ENCODE measurements around the gene KCNMA1. TPM values are rescaled to one million over a fixed set of nuclear protein-coding genes. Genes with fewer than 3 reads are reported as not detected.

KCNMA1 gene
- total RNA-seq, 4 donors from 2014 or later: 66.8 to 96.5 (median 78.9) TPM

GRCh38 chr10:77563638-77564270 is 73.9 kb downstream of the KCNMA1 start:
- no peak overlapping the region for H3K4me3 ChIP-seq
- H3K27me3 ChIP-seq: no peaks in the 10 kb centered on the region
- ATAC-seq (no peak), DNase-seq (no peak)
- no peak for TF ChIP-seq POLR2A (IDR thresholded peaks at IDR 0.05)
- TF ChIP-seq CTCF (IDR thresholded peaks at IDR 0.05 in 4 of 5, conservative IDR thresholded peaks at IDR 0.05 in 1 of 5): no peak
- H3K9me3 ChIP-seq: no peaks in the 10 kb centered on the region
- in situ Hi-C loops (cut with MboI; ENCODE audit: low sequenced_read_pairs in 4 of 4) (no loop called here), intact Hi-C loops (cut with DNase I; ENCODE audit: low total_unique reads) (no loop called here)
- no peaks in the 10 kb centered on the region for H3K36me3 ChIP-seq
- H3K27ac ChIP-seq: no peak overlapping the region
- H3K4me1 ChIP-seq: peaks cover 34 to 45% of the 10 kb centered on the region in 2 donors

- ATAC-seq (no peak), DNase-seq (no peak)
- Histone ChIP-seq H3K36me3 (no peaks in the 10 kb centered on the region), H3K4me1 (peaks cover 39 to 43% of the 10 kb centered on the region in 2 donors), H3K27me3 (no peaks in the 10 kb centered on the region), H3K4me3 (no peak overlapping the region), H3K9me3 (no peaks in the 10 kb centered on the region), H3K27ac (no peak overlapping the region)
- in situ Hi-C loops (cut with MboI; ENCODE audit: low sequenced_read_pairs in 4 of 4): no loop called here
- intact Hi-C loops (cut with DNase I; ENCODE audit: low total_unique reads): no loop called here
- no peak for TF ChIP-seq POLR2A (IDR thresholded peaks at IDR 0.05)
- TF ChIP-seq CTCF (IDR thresholded peaks at IDR 0.05 in 4 of 5, conservative IDR thresholded peaks at IDR 0.05 in 1 of 5): no peak
Observed at GRCh38 chr10:77562742-77563141, 74.9 kb downstream of the KCNMA1 start.

- intact Hi-C loops (cut with DNase I; ENCODE audit: low total_unique reads): no loop called here
- Histone ChIP-seq H3K9me3 (no peaks in the 10 kb centered on the region), H3K27ac (no peak overlapping the region), H3K27me3 (no peaks in the 10 kb centered on the region), H3K4me1 (peaks cover 36 to 37% of the 10 kb centered on the region in 2 donors), H3K4me3 (no peak overlapping the region), H3K36me3 (no peaks in the 10 kb centered on the region)
- TF ChIP-seq CTCF (IDR thresholded peaks at IDR 0.05 in 4 of 5, conservative IDR thresholded peaks at IDR 0.05 in 1 of 5) (no peak), POLR2A (IDR thresholded peaks at IDR 0.05) (no peak)
- no peak for DNase-seq
- no peak for ATAC-seq
- in situ Hi-C loops (cut with MboI; ENCODE audit: low sequenced_read_pairs in 4 of 4): no loop called here
Observed at GRCh38 chr10:77561991-77562390, 75.6 kb downstream of the KCNMA1 start.

- Histone ChIP-seq H3K27me3 (no peaks in the 10 kb centered on the region), H3K27ac (no peak overlapping the region), H3K4me1 (peaks cover 33 to 36% of the 10 kb centered on the region in 2 donors), H3K4me3 (no peak overlapping the region), H3K9me3 (no peaks in the 10 kb centered on the region), H3K36me3 (no peaks in the 10 kb centered on the region)
- ATAC-seq: no peak
- DNase-seq: no peak
- intact Hi-C loops (cut with DNase I; ENCODE audit: low total_unique reads) (no loop called here), in situ Hi-C loops (cut with MboI; ENCODE audit: low sequenced_read_pairs in 4 of 4) (no loop called here)
- TF ChIP-seq POLR2A (IDR thresholded peaks at IDR 0.05) (no peak), CTCF (IDR thresholded peaks at IDR 0.05 in 4 of 5, conservative IDR thresholded peaks at IDR 0.05 in 1 of 5) (no peak)
Observed at GRCh38 chr10:77560471-77560870, 77.1 kb downstream of the KCNMA1 start.

GRCh38 chr10:77560052-77560451 is 77.6 kb downstream of the KCNMA1 start:
- in situ Hi-C loops (cut with MboI; ENCODE audit: low sequenced_read_pairs in 4 of 4): no loop called here
- H3K36me3 ChIP-seq: no peaks in the 10 kb centered on the region
- H3K9me3 ChIP-seq: no peaks in the 10 kb centered on the region
- intact Hi-C loops (cut with DNase I; ENCODE audit: low total_unique reads): no loop called here
- no peak for ATAC-seq
- TF ChIP-seq CTCF (IDR thresholded peaks at IDR 0.05 in 4 of 5, conservative IDR thresholded peaks at IDR 0.05 in 1 of 5): no peak
- TF ChIP-seq POLR2A (IDR thresholded peaks at IDR 0.05): no peak
- DNase-seq: no peak
- H3K27me3 ChIP-seq: no peaks in the 10 kb centered on the region
- no peak overlapping the region for H3K4me3 ChIP-seq
- H3K4me1 ChIP-seq: peaks cover 33 to 38% of the 10 kb centered on the region in 2 donors
- no peak overlapping the region for H3K27ac ChIP-seq
